Sigmoid colon (tissue), 4 donors: Measurements from ENCODE around the gene FOLR3.

Experiments used
- CTCF ChIP-seq, 4 experiments: fragments of 450-650 bp in 3 of 4; fragments of 200-600 bp in 1 of 4; IDR thresholded peaks; one replicate each; pipeline ENCODE4 v1.5.1; 2016 to 2019; ENCODE audit warnings: antibody characterized with exemption in 4 of 4, mild to moderate bottlenecking in 3 of 4, moderate library complexity in 2 of 4
- EP300 ChIP-seq, 4 donors: sonication (generic); formaldehyde crosslinking; IDR thresholded peaks; one replicate each; pipeline ENCODE4 v1.6.1; 2017; ENCODE audit warnings: antibody characterized with exemption in 4 of 4
- POLR2A ChIP-seq, 2 donors: fragments of 450-650 bp; IDR thresholded peaks; one replicate each; pipeline ENCODE4 v1.6.1; 2016; ENCODE audit warnings: antibody characterized with exemption in 2 of 2, mild to moderate bottlenecking in 2 of 2, moderate library complexity in 2 of 2

GRCh38 chr11:72100462-72100861, 35.1 kb upstream of the FOLR3 start:
- TF ChIP-seq CTCF (IDR thresholded peaks at IDR 0.05), result no peak
- TF ChIP-seq POLR2A (IDR thresholded peaks at IDR 0.05), result no peak
- TF ChIP-seq EP300 (IDR thresholded peaks at IDR 0.05), result no peak
